Measurements from ENCODE around the gene FAM209B.

GRCh38 chr20:56522311-56522710 is 10.7 kb upstream of the FAM209B start:
- TF ChIP-seq, protein P1, sequence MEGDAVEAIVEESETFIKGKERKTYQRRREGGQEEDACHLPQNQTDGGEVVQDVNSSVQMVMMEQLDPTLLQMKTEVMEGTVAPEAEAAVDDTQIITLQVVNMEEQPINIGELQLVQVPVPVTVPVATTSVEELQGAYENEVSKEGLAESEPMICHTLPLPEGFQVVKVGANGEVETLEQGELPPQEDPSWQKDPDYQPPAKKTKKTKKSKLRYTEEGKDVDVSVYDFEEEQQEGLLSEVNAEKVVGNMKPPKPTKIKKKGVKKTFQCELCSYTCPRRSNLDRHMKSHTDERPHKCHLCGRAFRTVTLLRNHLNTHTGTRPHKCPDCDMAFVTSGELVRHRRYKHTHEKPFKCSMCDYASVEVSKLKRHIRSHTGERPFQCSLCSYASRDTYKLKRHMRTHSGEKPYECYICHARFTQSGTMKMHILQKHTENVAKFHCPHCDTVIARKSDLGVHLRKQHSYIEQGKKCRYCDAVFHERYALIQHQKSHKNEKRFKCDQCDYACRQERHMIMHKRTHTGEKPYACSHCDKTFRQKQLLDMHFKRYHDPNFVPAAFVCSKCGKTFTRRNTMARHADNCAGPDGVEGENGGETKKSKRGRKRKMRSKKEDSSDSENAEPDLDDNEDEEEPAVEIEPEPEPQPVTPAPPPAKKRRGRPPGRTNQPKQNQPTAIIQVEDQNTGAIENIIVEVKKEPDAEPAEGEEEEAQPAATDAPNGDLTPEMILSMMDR (IDR thresholded peaks at IDR 0.05; ENCODE audit: insufficient read depth, low read length, poor library complexity, severe bottlenecking) = no peak
- TF ChIP-seq EZH2phosphoT487 (conservative IDR thresholded peaks at IDR 0.05; ENCODE audit: low read length) = no peak

Data from SU-DHL-6 (cell line).